Fibroblast of the aortic adventitia (primary cell): ENCODE results near the gene TEKT3. TPM values are rescaled to one million over a fixed set of nuclear protein-coding genes. Genes with fewer than 3 reads are reported as not detected.
A peak's percentile ranks its signal among the peaks of the same experiment; 100 is the strongest.

Experiments
- DNase-seq: peaks from one replicate; pipeline ENCODE4 v3.0.0-alpha.2; 2010; ENCODE audit warnings: low read depth
- H3K4me3 ChIP-seq: 2 replicates; pipeline ENCODE4 v1.5.1; 2011; ENCODE audit warnings: low read depth, mild to moderate bottlenecking, control low read depth, low read length, moderate library complexity
- total RNA-seq: library from RNA; depleted of rRNA; stranded (reverse); fragments of >200 nt; gene quantifications from 2 replicates; pipeline ENCODE4 v1.2.3, GENCODE V29; 2012; ENCODE audit warnings: low replicate concordance
- TF ChIP-seq, protein P1 (sequence below): IDR thresholded peaks from 2 replicates; pipeline ENCODE4 v1.5.1; 2011; ENCODE audit warnings: mild to moderate bottlenecking, low read length, control low read depth, inconsistent platforms; ENCODE audit not compliant: insufficient read depth

Gene TEKT3
- total RNA-seq, 1 donor: 0.63 TPM

DNA sequence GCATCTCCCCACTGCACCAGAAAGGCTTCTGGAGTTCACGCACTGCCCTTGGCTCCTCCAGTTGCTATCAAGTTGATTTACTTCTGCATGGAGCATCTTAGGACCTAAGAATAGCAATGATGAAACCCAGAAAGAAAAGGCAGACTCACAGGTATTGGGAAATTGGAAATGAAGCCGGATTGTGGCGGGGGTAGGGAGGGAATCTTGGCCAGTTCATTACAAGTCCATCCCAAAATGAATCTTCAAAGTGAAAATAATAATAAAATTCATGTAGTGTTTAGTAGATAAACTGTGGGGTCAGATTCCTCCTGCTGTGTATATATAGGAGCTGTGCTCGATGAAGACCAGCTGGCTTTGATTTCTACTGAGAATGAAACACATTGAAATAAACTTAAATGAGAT lies 33.7 kb downstream of the TEKT3 start:
- TF ChIP-seq, protein P1, sequence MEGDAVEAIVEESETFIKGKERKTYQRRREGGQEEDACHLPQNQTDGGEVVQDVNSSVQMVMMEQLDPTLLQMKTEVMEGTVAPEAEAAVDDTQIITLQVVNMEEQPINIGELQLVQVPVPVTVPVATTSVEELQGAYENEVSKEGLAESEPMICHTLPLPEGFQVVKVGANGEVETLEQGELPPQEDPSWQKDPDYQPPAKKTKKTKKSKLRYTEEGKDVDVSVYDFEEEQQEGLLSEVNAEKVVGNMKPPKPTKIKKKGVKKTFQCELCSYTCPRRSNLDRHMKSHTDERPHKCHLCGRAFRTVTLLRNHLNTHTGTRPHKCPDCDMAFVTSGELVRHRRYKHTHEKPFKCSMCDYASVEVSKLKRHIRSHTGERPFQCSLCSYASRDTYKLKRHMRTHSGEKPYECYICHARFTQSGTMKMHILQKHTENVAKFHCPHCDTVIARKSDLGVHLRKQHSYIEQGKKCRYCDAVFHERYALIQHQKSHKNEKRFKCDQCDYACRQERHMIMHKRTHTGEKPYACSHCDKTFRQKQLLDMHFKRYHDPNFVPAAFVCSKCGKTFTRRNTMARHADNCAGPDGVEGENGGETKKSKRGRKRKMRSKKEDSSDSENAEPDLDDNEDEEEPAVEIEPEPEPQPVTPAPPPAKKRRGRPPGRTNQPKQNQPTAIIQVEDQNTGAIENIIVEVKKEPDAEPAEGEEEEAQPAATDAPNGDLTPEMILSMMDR: no peak
- peak; percentile 31 for DNase-seq
- H3K4me3 ChIP-seq: no peak overlapping the region

DNA sequence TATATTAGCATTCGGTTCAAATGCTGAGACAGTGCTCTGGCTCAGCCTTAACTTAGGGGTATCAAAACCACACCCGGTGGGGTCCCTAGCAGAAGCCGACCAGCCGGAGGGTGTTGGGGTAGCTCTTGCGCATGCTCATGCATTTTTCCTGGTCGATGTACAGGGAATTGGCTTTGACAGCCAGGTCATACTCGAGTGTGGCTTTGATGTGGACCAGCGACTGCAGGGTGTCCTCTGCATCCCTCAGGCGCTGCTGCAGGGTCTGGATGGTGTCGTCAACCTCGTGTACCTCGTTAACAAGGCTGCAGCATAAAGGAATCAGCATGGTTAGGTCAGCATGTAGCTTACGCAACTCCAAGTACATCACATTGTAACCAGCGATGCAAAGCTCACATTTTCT lies 37.5 kb downstream of the TEKT3 start:
- no peak overlapping the region for H3K4me3 ChIP-seq
- TF ChIP-seq, protein P1: no peak
- DNase-seq: no peak

DNA sequence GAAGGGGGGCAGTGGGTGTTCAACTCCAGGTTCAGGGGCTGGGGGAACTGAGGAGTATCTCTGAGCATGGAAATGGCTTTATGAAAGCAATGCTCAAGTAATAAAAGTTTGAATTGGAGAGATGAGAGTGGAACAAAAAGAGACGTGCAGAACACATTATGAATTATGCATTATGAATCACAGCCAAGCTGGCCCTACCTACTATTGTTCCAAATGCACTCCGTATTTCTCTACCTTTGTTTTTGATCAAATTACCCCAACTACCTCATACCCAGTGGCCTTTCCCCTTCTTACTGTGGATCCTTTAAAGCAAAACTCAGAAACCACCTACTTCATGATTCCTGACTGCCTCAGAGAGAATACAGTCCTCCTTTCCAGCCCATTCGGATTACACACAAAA lies 38.1 kb downstream of the TEKT3 start:
- DNase-seq: no peak
- TF ChIP-seq, protein P1: no peak
- no peak overlapping the region for H3K4me3 ChIP-seq

DNA sequence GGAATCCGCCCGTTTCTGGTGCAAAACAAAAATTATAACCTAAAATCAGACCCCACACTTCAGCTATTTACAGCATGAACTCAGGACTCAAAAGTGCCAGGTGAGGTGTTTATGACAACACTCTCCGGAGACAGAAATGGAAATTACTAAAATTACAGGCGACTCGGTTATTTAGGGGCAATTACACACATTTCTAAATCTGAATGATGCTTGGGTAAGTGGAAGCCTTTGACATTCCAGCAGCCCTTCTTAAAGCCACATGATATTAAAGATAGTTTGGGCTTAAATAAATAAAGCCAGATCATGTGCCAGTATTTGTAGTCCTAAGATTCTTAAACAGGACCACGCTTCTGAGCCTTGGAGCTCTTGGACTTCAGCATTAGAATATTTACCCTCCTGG lies 39.6 kb downstream of the TEKT3 start:
- TF ChIP-seq, protein P1: no peak

DNA sequence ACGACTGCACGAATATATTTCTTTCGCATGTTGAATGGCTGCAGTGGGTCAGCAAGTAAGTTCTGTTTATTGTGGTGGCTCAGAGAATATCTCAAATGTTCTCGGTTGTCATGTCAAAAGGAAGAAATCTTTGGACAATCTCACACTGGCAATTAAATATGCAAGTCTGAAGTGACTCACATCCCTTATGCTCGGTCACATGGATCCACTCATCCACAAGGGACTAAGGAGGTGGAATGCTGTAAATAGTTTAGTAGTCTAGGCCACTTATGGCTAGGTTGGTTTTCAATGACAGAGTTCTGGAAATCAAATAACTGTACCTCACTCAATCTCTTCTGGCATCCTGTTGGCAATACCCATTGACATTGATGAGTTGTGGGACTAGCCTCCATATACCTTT lies 43.2 kb downstream of the TEKT3 start:
- TF ChIP-seq, protein P1: no peak
- H3K4me3 ChIP-seq: no peak overlapping the region
- peak; percentile 34 for DNase-seq

More for the DNA sequence above, 39.6 kb downstream of the TEKT3 start:
- DNase-seq: no peak
- H3K4me3 ChIP-seq: no peak overlapping the region

DNA sequence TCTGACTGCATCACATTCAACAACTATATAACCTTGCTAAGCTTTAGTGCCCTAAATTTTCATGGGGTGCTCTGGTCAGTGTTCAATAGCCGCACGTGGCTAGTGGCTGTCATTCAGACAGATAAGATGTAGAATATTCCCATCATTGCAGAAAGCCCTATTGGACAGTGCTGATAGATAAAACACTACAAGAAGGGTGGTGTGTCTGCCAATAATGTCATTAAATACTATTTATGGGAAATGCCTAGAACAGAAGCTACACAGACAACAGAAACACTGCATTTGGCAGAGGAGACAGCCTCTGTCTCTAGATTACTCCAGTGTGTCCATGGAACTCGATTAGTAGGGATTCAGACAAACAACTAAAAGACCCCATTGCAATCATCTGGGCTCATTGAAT lies 47.8 kb downstream of the TEKT3 start:
- H3K4me3 ChIP-seq: no peak overlapping the region
- TF ChIP-seq, protein P1: no peak
- no peak for DNase-seq

DNA sequence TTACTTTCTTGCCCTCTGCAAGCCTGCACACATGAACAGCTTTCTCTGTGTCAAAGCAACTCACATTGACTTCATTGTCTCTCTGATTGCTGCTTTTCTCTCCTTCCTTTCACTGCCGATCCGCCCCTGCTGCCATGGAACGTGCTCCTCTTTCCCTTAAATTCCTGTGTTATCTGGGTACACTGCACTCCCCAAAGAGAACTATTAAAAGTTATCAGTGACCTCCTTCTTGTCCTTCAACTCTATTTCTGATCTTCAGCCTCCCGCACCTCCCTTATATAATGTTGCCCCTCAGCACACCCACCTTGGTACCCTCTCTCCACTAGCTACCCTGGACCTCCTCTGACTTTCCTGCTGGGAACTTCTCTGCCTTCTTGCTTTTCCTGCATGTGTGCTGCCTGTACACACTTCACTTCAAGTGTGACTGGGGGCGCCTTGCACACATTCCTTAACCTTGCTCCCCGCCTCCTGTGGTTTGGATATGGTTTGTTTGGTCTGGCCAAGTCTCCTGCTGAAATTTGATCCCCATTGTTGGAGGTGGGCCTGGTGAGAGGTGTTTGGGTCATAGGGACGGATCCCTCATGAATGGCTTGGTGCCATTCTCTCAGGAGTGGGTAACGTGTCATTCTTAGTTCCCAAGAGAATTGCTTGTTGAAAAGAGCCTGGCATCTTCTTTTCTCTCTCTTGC lies 49.6 kb downstream of the TEKT3 start:
- DNase-seq: peak; percentile 68
- TF ChIP-seq, protein P1: no peak
- no peak overlapping the region for H3K4me3 ChIP-seq
